GM12878 (cell line): Measurements from ENCODE around the gene BGLAP. TPM values are rescaled to one million over a fixed set of nuclear protein-coding genes. Genes with fewer than 3 reads are reported as not detected.

Experiments
- ATAC-seq: fragments of 200-7000 bp; cut with Tn5 transposase; 3 replicates; pipeline ENCODE4 v1.9.1; 2020; ENCODE audit warnings: mild to moderate bottlenecking, moderate library complexity
- BruUV-seq: library from RNA; stranded (reverse); fragments of 400-500 nt; replicated peaks from 2 replicates; lab custom pipeline; 2021; lab: Mats Ljungman, UMichigan
- CTCF ChIA-PET: fragments of 300-600 bp; sonication (Branson Sonifier 250); formaldehyde crosslinking; extraction: SDS; loops from one replicate; lab custom pipeline; 2021; ENCODE audit warnings: inconsistent platforms; lab: Yijun Ruan, JAX
- POLR2A ChIA-PET: fragments of 350-600 bp; formaldehyde crosslinking; extraction: SDS; loops from one replicate; lab custom pipeline; 2021; ENCODE audit warnings: inconsistent platforms; lab: Charles Lee
- RAD21 ChIA-PET: fragments of 300-600 bp; sonication (Branson Sonifier 250); formaldehyde crosslinking; loops from one replicate; lab custom pipeline; 2023; ENCODE audit warnings: antibody characterized with exemption; ENCODE audit not compliant: unreplicated experiment; lab: Charles Lee
- SMC1A ChIA-PET: fragments of 300-600 bp; sonication (Branson Sonifier 250); formaldehyde crosslinking; loops from one replicate; lab custom pipeline; 2023; ENCODE audit not compliant: unreplicated experiment, uncharacterized antibody; lab: Charles Lee
- DNase-seq: peaks from one replicate; pipeline ENCODE4 v3.0.0-alpha.2; 2011; ENCODE audit warnings: low read depth, low spot score
- FAIRE-seq: peaks from 3 replicates; lab custom pipeline; 2011; peaks lifted over from hg19 to GRCh38; lab: Jason Lieb, UNC
- H2AFZ ChIP-seq: 2 replicates; pipeline ENCODE4 v1.6.0; 2011; ENCODE audit warnings: low read depth, low read length, control low read depth; ENCODE audit not compliant: control insufficient read depth
- H3K27ac ChIP-seq: 2 replicates; pipeline ENCODE4 v1.5.1; 2011; ENCODE audit warnings: control low read depth; ENCODE audit not compliant: control insufficient read depth, insufficient read depth
- H3K27me3 ChIP-seq, 2 experiments: replicated peaks in 1 of 2; 2 replicates each; pipeline versions ENCODE4 v1.6.0 to v1.6.1; 2011; ENCODE audit warnings: low read length in 1 of 2; ENCODE audit not compliant: control insufficient read depth in 2 of 2, insufficient read depth in 2 of 2
- H3K36me3 ChIP-seq, 2 experiments: 2 replicates each; pipeline ENCODE4 v1.5.1; 2011; ENCODE audit warnings: low read length in 1 of 2; ENCODE audit not compliant: control insufficient read depth in 2 of 2, insufficient read depth in 2 of 2
- H3K4me1 ChIP-seq: 2 replicates; pipeline ENCODE4 v1.6.1; 2011; ENCODE audit warnings: mild to moderate bottlenecking, low read length, moderate library complexity, mixed read lengths; ENCODE audit not compliant: control insufficient read depth, insufficient read depth
- H3K4me2 ChIP-seq: 2 replicates; pipeline ENCODE4 v1.6.0; 2011; ENCODE audit warnings: control low read depth; ENCODE audit not compliant: control insufficient read depth, insufficient read depth
- H3K4me3 ChIP-seq: fragments of 200-600 bp; sonication (generic); 2 replicates; pipeline ENCODE4 v1.5.1; 2016
- H3K79me2 ChIP-seq: 2 replicates; pipeline ENCODE4 v1.6.0; 2011; ENCODE audit warnings: low read length; ENCODE audit not compliant: control insufficient read depth, insufficient read depth
- H3K9ac ChIP-seq: 2 replicates; pipeline ENCODE4 v1.8.0; 2011; ENCODE audit warnings: low read length, control low read depth, mixed read lengths; ENCODE audit not compliant: control insufficient read depth, insufficient read depth
- H3K9me3 ChIP-seq: replicated peaks from 3 replicates; pipeline ENCODE4 v1.5.1; 2011; ENCODE audit warnings: mild to moderate bottlenecking, low read length; ENCODE audit not compliant: control insufficient read depth, insufficient read depth
- H4K20me1 ChIP-seq: 2 replicates; pipeline ENCODE4 v1.6.0; 2011; ENCODE audit not compliant: control insufficient read depth, insufficient read depth
- BCL3 ChIP-seq: IDR thresholded peaks from 2 replicates; pipeline ENCODE4 v1.6.1; 2011; ENCODE audit warnings: borderline replicate concordance, low read depth, mild to moderate bottlenecking, moderate library complexity, low read length; ENCODE audit not compliant: insufficient read depth, poor library complexity, severe bottlenecking
- BRCA1 ChIP-seq: IDR thresholded peaks from 2 replicates; pipeline ENCODE4 v1.6.1; 2011; ENCODE audit warnings: low read depth, low read length, improper control_type of control experiment
- CREM ChIP-seq: IDR thresholded peaks from 2 replicates; pipeline ENCODE4 v1.6.1; 2014; ENCODE audit warnings: antibody characterized with exemption, low read depth
- DPF2 ChIP-seq: fragments of 450-650 bp; IDR thresholded peaks from 2 replicates; pipeline ENCODE4 v1.6.1; 2017; ENCODE audit warnings: mild to moderate bottlenecking
- E4F1 ChIP-seq: fragments of 450-650 bp; IDR thresholded peaks from 2 replicates; pipeline ENCODE4 v1.6.1; 2018; ENCODE audit warnings: borderline replicate concordance, mild to moderate bottlenecking; ENCODE audit not compliant: partially characterized antibody
- FOXK2 ChIP-seq: fragments of 450-650 bp; IDR thresholded peaks from 2 replicates; pipeline ENCODE4 v1.6.1; 2017; ENCODE audit warnings: mild to moderate bottlenecking, moderate library complexity
- KDM1A ChIP-seq: fragments of 200-600 bp; sonication (generic); IDR thresholded peaks from 2 replicates; pipeline ENCODE4 v1.6.1; 2016; ENCODE audit warnings: borderline replicate concordance
- PML ChIP-seq: IDR thresholded peaks from 2 replicates; pipeline ENCODE4 v1.6.1; 2012; ENCODE audit warnings: low read length, inconsistent platforms
- POLR2AphosphoS2 ChIP-seq: IDR thresholded peaks from 2 replicates; pipeline ENCODE4 v1.6.1; 2011; ENCODE audit warnings: low read depth, mild to moderate bottlenecking, low read length, improper control_type of control experiment, moderate library complexity
- RAD21 ChIP-seq: IDR thresholded peaks from 2 replicates; pipeline ENCODE4 v1.6.1; 2011; ENCODE audit warnings: mild to moderate bottlenecking, low read depth, low read length, moderate library complexity; ENCODE audit not compliant: insufficient read depth
- RAD51 ChIP-seq: fragments of 450-650 bp; IDR thresholded peaks from 2 replicates; pipeline ENCODE4 v1.6.1; 2016; ENCODE audit warnings: moderate library complexity, mild to moderate bottlenecking, inconsistent platforms
- REST ChIP-seq: IDR thresholded peaks from 2 replicates; pipeline ENCODE4 v1.6.1; 2012; ENCODE audit warnings: mild to moderate bottlenecking, low read depth, low read length
- SUZ12 ChIP-seq: fragments of 200-600 bp; sonication (generic); IDR thresholded peaks from one replicate; pipeline ENCODE4 v1.6.1; 2018; ENCODE audit warnings: antibody characterized with exemption, mild to moderate bottlenecking; ENCODE audit not compliant: unreplicated experiment
- TAF1 ChIP-seq: IDR thresholded peaks from 2 replicates; pipeline ENCODE4 v1.6.1; 2011; ENCODE audit warnings: mild to moderate bottlenecking, low read depth, low read length, borderline replicate concordance
- TBL1XR1 ChIP-seq: IDR thresholded peaks from 2 replicates; pipeline ENCODE4 v1.6.1; 2012; ENCODE audit warnings: low read depth, low read length, improper control_type of control experiment
- WGBS: methylation state at CpG from one replicate; pipeline ENCODE4 v1.1.6; 2016; ENCODE audit warnings: low lambda C conversion rate; ENCODE audit not compliant: insufficient replicate concordance, insufficient coverage; ENCODE audit errors: missing lambda C conversion rate; 5-methylcytosine and 5-hydroxymethylcytosine counted together
- in situ Hi-C: fragments of 300-500 bp; cut with MboI; formaldehyde crosslinking; loops from 9 replicates; pipeline ENCODE4 v1.14.3; 2018; ENCODE audit warnings: mixed read lengths
- intact Hi-C: fragments of 100-400 bp; cut with micrococcal nuclease; formaldehyde crosslinking; loops from one replicate; pipeline ENCODE4 v1.14.2; 2022; ENCODE audit not compliant: unreplicated experiment
- polyA plus RNA-seq, 11 experiments: library from polyadenylated mRNA; depleted of rRNA in 4 of 11; unstranded in 6 of 11; stranded (reverse) in 5 of 11; fragments of >200 nt; fragmentation: Nextera tagmentation in 4 of 11; fragmentation: Illumina TruSeq in 1 of 11; extraction: Ambion mirVana in 4 of 11; extraction: Trizol in 1 of 11; gene quantifications; 1 replicate in 1 of 11; 2 replicates in 10 of 11; pipeline versions ENCODE4 v1.2.1 to v1.2.3, GENCODE V29; 2011 to 2016; ENCODE audit warnings: inconsistent platforms in 2 of 11, missing spikeins in 2 of 11, low read depth in 1 of 11
- total RNA-seq, 4 experiments: library from RNA; depleted of rRNA in 3 of 4; stranded (reverse); fragments of >200 nt in 3 of 4; fragmentation: Illumina TruSeq in 1 of 4; extraction: Trizol in 1 of 4; gene quantifications; 2 replicates each; pipeline versions ENCODE4 v1.2.1 to v1.2.3, GENCODE V29; 2013 to 2021

The BGLAP gene
- total and polyA plus RNA-seq, 10 of the 15 experiments (the other 5 are each of a cell fraction or from before 2014, with no cell fraction given), result 0.20 to 1.8 (median 0.40) TPM; not detected in 3

GRCh38 chr1:156212833-156213643 is 28.9 kb upstream of the BGLAP start, which contains the start of gene PMF1:
Gene PMF1 (plus strand): TSS chr1:156213007. CDS start chr1:156213016, 9 bp downstream.
- CTCF ChIA-PET, result interaction anchor here (0.7 to 3.3 kb wide), 16 partner anchors 10 to 122 kb away, joined by 3 to 45 read pairs (median 4); partner anchors contain the start of gene SLC25A44
- H3K27me3 ChIP-seq, result no peaks in the 10 kb centered on the region
- WGBS, result under 1% methylated on average over 61 of the region's 61 CpGs
- in situ Hi-C loops, result no loop called here
- POLR2A ChIA-PET, result interaction anchor here (0.5 to 8.2 kb wide), 20 partner anchors 8 to 355 kb away, joined by 3 to 139 read pairs (median 4); partner anchors contain the start of genes CCT3, SEMA4A, SLC25A44 and SMG5
- peak within 1 kb of the TSS; percentile 96 for H3K4me3 ChIP-seq
- H4K20me1 ChIP-seq, result no peaks in the 10 kb centered on the region
- H2AFZ ChIP-seq, result peak within 1 kb of the TSS; percentile 100
- H3K36me3 ChIP-seq, result peaks cover 10 to 13% of the 10 kb centered on the region in 2 experiments
- H3K4me1 ChIP-seq, result peaks cover 10% of the 10 kb centered on the region
- peaks cover 20% of the 10 kb centered on the region for H3K79me2 ChIP-seq
- H3K4me2 ChIP-seq, result peak within 1 kb of the TSS; percentile 90
- H3K9me3 ChIP-seq, result no peaks in the 10 kb centered on the region
- ATAC-seq (peak; percentile 99), FAIRE-seq (no peak), DNase-seq (peak; percentile 88)
- peak within 1 kb of the TSS; percentile 99 for H3K9ac ChIP-seq
- H3K27ac ChIP-seq, result peak within 1 kb of the TSS; percentile 99
- TSS peak; percentile 83 for BruUV-seq
- SMC1A ChIA-PET, result interaction anchor here (0.5 to 4.7 kb wide), 15 partner anchors 10 to 87 kb away, joined by 3 to 50 read pairs (median 5); partner anchors contain the start of genes SEMA4A and SLC25A44
- intact Hi-C loops, result no loop called here
- RAD21 ChIA-PET, result interaction anchor here (0.5 to 6.0 kb wide), 19 partner anchors 10 to 244 kb away, joined by 3 to 65 read pairs (median 4); partner anchors contain the start of genes SEMA4A, SLC25A44 and TMEM79
- TF ChIP-seq TBL1XR1, result no peak
- peak; percentile 97 for TF ChIP-seq PML
- peak; percentile 93 for TF ChIP-seq CREM
- TF ChIP-seq BRCA1, result peak; percentile 83
- no peak for TF ChIP-seq RAD21
- peak; percentile 55 for TF ChIP-seq BCL3
- TF ChIP-seq KDM1A, result no peak
- TF ChIP-seq E4F1, result no peak
- TF ChIP-seq REST, result no peak
- peak; percentile 86; the same call in 1 of the 2 replicates for TF ChIP-seq POLR2AphosphoS2
- TF ChIP-seq SUZ12, result no peak
- peak; percentile 85 for TF ChIP-seq TAF1
- TF ChIP-seq DPF2, result peak; percentile 68; the same call in 1 of the 2 replicates
- TF ChIP-seq FOXK2, result peak; percentile 63
- TF ChIP-seq RAD51, result no peak
